ENCODE data around the gene TRPC4.

DNA sequence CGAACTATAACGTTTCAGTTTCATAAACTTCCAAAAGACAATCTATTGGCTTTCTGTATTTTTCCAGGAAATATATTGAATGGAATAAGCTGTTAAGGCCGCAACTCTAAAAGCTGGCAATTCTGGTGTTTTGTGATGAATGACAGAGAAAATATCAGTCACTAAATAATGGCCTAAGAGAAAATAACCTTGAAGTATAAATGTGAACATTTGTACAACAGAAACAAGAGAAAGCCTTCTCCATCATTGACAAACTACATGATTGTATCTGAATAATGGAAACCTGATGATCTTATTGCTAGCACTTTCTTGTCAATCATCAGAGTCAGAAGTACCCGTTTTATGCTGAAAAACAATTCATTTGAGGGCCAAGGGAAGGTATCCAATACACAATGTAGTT, 134.3 kb downstream of the TRPC4 start:
- TF ChIP-seq, protein P1, sequence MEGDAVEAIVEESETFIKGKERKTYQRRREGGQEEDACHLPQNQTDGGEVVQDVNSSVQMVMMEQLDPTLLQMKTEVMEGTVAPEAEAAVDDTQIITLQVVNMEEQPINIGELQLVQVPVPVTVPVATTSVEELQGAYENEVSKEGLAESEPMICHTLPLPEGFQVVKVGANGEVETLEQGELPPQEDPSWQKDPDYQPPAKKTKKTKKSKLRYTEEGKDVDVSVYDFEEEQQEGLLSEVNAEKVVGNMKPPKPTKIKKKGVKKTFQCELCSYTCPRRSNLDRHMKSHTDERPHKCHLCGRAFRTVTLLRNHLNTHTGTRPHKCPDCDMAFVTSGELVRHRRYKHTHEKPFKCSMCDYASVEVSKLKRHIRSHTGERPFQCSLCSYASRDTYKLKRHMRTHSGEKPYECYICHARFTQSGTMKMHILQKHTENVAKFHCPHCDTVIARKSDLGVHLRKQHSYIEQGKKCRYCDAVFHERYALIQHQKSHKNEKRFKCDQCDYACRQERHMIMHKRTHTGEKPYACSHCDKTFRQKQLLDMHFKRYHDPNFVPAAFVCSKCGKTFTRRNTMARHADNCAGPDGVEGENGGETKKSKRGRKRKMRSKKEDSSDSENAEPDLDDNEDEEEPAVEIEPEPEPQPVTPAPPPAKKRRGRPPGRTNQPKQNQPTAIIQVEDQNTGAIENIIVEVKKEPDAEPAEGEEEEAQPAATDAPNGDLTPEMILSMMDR (conservative IDR thresholded peaks at IDR 0.05; ENCODE audit: low read length) = no peak
- no peak for TF ChIP-seq EZH2phosphoT487 (IDR thresholded peaks at IDR 0.05; ENCODE audit: borderline replicate concordance, low read depth, low read length)

All from OCI-LY7 (cell line).